Stimulated activated naive CD4-positive, alpha-beta T cell (primary cell): ENCODE measurements around the gene CABP7.
"Not testable (repeated sequence)": the region's sequence is repeated elsewhere in the genome, so short reads cannot be mapped to it uniquely, and the experiment has no call there.

Experiments used
- DNase-seq, 6 experiments: peaks; one replicate each; lab custom pipeline; 2025; lab: John Stamatoyannopoulos, UW

Gene CABP7

GRCh38 chr22:29750029-29750428 lies 30.2 kb downstream of the CABP7 start:
- DNase-seq = no peak

- DNase-seq = no peak
Measured at GRCh38 chr22:29750559-29751538, 31.0 kb downstream of the CABP7 start.

DNA sequence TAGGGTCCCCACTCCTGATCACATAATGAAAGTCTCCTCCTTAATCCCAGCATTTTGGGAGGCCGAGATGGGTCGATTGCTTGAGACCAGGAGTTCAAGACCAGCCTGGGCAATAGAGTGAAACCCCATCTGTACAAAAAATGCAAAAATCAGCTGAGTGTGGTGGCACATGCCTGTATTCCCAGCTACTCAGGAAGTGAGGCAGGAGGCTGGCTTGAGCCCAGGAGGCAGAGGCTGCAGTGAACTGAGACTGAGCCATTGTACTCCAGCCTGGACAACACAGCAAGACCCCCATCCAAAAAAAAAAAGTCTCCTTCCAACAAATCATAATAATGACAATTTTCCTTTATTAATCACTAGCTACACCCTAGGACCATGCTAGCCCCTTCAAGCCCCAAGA lies 31.9 kb downstream of the CABP7 start:
- no peak for DNase-seq

DNA sequence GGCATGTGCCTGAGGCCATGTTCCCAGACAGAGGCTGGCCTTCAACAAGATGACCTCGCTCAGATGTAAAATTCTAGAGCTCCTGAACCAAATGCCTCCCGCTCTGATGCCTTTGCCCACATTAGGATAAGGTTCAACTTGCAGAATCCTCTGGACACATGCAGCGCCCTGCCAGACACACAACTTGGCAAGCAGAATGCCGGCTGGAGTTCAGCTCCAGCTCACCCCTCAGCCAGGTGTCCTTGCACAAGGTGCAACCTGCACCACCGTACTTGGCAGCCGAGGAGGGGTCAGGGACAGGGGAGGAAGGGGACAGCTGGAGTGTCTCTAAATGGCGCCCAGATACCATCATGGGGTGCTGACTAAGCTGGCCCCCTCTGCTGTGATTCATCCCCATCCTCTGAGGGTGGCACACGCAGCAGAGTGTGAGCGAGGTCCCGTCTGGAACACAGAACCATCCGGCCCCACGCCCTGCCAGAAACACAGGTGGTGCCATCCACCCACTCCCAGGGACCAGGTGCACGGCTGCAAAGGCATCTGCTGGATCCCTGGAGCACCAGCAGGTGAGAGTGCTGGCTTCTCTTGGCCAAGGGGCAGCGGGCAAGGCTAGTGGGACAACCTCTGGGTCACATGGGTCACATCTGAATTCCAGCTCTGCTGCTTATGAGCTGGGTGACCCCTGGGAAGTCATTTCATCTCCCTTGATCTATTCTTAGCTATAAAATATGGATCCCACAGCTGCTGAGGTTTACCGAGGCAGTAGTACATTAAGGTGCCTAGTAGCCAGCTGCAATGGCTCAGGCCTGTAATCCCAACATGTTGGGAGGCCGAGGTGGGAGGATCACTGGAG lies 34.2 kb downstream of the CABP7 start:
- DNase-seq = no peak

DNA sequence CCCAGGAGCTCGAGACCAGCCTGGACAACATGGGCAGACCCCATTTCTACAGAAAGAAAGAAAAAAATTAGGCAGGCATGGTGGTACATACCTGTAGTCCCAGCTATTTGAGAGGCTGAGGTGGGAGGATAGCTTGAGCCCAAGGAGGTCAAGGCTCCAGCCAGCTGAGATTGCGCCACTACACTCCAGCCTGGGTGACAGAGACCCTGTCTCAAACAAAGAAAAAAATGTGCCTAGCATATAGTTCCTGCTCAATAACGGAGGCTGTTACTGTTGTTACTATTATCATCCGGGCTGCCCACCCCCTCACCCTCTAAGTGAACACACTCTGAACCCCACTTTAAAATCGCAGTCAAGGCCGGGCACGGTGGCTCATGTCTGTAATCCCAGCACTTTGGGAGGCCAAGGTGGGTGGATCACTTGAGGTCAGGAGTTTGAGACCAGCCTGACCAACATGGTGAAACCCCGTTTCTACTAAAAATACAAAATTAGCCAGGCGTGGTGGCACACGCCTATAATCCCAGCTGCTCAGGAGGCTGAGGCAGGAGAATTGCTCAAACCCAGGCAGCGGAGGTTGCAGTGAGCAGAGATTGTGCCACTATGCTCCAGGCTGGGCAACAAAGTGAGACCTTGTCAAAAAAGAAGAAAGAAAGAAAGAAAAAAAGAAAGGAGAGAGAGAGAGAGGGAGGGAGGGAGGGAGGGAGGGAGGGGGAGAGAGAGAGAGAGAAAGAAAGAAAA lies 35.0 kb downstream of the CABP7 start:
- DNase-seq = not testable (repeated sequence)

DNA sequence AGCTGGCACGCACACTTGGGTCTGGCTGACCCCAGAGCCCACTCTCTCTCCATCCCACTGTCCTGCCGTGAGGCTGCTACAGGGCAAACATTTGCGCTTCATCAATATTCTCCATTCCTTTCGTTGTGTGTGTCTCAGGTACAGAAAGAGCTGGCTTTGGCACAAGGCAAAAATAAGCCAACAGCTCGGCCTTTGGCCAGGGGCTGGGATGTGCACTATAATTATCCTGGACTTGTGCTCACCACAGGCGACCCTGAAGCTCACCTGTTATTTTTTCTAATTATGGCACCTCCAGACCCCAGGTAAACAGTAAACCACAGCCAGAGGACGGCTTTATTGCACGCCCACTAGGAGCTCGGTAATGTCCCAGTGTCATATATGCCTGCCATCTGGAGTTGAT lies 36.1 kb downstream of the CABP7 start:
- no peak for DNase-seq

DNA sequence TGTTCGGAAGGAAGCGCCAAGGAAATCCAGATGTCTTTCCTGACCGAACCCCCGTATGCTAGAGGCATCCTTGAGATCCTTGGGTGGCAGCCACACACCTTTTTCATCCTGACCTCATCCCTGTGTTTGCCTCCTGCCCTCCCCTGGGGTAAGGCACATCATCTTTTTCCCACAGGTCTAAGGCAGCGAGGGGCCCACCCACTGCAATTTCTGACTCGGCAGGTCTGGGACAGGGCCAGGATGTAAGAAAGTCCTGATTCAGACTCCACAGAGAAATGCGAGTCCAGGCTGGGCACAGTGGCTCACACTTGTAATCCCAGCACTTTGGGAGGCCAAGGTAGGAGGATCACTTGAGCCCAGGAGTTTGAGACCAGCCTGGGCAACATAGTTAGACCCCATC lies 36.5 kb downstream of the CABP7 start:
- no peak for DNase-seq

DNA sequence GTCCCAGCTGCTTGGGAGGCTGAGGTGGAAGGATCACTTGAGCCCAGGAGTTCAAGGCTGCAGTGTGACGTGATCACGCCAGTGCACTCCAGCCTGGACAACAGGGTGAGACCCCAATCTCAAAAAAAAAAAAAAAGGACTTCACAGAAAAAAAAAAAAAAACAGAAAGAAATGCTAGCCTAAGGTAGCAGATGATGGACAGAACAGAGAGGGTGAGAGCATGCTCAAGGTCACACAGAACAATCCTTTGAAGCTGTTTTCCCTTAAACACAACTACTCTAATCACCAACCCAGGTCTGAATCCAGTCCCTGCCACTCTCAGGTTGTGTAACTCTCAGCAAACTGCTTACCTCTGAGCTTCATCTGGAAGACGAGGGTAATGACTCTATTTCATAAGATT lies 37.3 kb downstream of the CABP7 start:
- no peak for DNase-seq

DNA sequence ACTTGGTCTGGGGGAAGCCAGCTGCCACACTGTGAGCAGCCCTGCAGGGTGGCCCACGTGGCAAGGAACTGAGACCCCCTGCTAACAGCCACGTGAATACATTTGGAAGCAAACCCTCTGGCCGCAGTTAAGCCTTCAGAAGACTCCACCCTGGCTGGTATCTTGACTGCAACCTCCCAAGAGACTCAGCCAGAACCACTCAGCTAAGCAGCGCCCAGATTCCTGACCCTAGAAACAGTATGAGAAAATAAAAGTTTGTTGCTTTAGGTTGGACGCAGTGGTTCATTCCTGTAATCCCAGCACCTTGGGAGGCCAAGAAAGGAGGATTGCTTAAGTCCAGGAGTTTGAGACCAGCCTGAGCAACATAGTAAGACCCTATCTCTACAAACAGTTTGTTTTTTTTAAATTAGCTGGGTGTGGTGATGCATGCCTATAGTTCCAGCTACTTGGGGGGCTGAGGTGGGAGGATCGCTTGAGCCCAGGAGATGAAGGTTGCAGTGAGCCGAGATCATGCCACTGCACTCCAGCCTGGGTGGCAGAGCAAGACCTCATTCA lies 38.3 kb downstream of the CABP7 start:
- no peak for DNase-seq

DNA sequence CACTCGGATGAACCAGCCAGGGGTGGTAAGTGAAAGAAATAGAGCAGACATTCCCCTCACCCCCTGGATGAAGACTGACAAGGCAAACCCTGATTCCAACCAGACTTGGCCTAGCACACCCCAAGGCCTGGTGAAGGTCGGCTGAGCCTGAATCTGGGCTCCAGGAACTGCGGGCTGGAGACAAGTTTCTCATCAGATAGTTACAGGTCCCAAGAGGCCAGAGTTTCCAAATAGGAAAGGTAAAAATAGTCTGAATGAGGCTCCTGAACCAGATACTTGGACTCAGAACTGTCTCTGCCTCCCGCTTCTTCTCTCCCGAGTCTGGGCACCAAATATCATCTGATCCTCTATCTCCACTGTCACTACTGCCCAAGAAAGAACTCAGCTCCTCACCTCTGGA lies 39.2 kb downstream of the CABP7 start:
- no peak for DNase-seq

DNA sequence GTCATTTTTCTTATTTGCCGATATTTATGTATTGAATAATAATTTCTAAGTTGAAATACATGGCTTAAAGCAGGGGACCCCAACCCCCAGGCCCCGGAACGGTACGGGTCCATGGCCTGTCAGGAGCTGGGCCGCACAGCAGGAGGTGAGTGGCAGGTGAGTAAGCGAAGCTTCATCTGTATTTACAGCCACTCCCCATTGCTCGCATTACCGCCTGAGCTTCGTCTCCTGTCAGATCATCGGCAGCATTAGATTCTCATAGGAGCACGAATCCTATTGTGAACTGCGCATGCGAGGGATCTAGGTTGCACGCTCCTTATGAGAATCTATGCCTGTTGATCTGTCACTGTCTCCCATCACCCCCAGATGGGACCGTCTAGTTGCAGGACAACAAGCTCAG lies 42.5 kb downstream of the CABP7 start:
- DNase-seq = no peak

- DNase-seq = peak in 1 of 6 experiments; percentile 33
Measured at GRCh38 chr22:29765905-29766631, 46.3 kb downstream of the CABP7 start.

DNA sequence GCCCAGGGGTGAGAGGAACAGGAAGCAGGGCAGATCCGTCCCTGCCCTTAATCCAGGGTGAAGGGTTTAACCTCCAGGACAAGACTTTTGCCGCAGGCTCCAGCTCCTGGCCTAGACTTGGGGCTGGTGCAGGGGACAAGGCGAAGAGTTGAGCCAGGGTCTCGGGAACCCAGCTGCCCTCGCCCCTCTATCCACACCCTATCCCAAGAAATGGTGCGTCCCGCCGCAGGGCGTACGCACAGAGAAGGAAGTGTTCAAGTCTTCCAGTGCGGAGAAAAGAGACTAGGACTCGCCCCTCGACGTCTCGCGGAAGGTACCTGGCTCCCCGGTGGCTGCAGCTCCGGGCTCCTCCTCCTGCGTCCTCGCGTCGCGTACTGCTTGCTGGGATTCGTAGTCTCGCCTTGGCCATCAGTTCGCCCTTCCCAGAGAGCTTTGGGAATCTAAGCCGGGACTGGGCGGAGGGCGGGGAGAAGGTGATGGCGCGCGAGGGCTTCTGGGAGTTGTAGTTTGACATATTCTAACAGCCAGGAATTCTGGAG lies 46.9 kb downstream of the CABP7 start, which contains the start of gene ZMAT5:
Gene ZMAT5 (minus strand): TSS at position 376 of the 539 bp plus-strand sequence. CDS start 18,463 bp downstream, outside the sequence.
- peak; percentile 81 to 99 (median 92) for DNase-seq

GRCh38 chr22:29767171-29768051 lies 47.6 kb downstream of the CABP7 start, which contains the start of gene UQCR10:
UQCR10 (plus strand) TSS chr22:29767369; CDS start chr22:29767399, 30 bp downstream.
- DNase-seq = peak; percentile 84 to 99 (median 93)

- no peak for DNase-seq
Measured at GRCh38 chr22:29768052-29768693, 48.4 kb downstream of the CABP7 start.

- no peak for DNase-seq
Measured at GRCh38 chr22:29769723-29770321, 50.0 kb downstream of the CABP7 start.

- DNase-seq = no peak
Measured at GRCh38 chr22:29772170-29772641, 52.4 kb downstream of the CABP7 start.

- DNase-seq = no peak
Measured at GRCh38 chr22:29773233-29773632, 53.4 kb downstream of the CABP7 start.
